Fibroblast of lung (primary cell): ENCODE measurements around the gene PIGM.

Source experiments
- CTCF ChIP-seq, 2 donors: IDR thresholded peaks in 1 of 2; conservative IDR thresholded peaks in 1 of 2; 1 replicate in 1 of 2; 2 replicates in 1 of 2; pipeline ENCODE4 v1.5.1; 2011 to 2012; ENCODE audit warnings: low read length in 2 of 2, control low read depth in 1 of 2, inconsistent platforms in 1 of 2, low read depth in 1 of 2, mild to moderate bottlenecking in 1 of 2
- EZH2 ChIP-seq: IDR thresholded peaks from 2 replicates; pipeline ENCODE4 v1.5.1; 2012; ENCODE audit warnings: low read length, control low read depth, mild to moderate bottlenecking; ENCODE audit errors: missing control alignments

- no peak for TF ChIP-seq CTCF (conservative IDR thresholded peaks at IDR 0.05 in 1 of 2, IDR thresholded peaks at IDR 0.05 in 1 of 2; ENCODE audit: low read depth in 1 of 2, low read length in 2 of 2)
- no peak for TF ChIP-seq EZH2
Observed at GRCh38 chr1:160004425-160004824, 27.4 kb downstream of the PIGM start.
